Uterus (tissue), 2 donors: ENCODE data around the gene TEX261.

Source experiments
- CTCF ChIP-seq, 4 experiments: fragments of 200-600 bp in 2 of 4; fragments of 450-650 bp in 2 of 4; sonication (generic) in 2 of 4; IDR thresholded peaks; one replicate each; pipeline ENCODE4 v1.5.1; 2016 to 2019; ENCODE audit warnings: antibody characterized with exemption in 4 of 4, mild to moderate bottlenecking in 2 of 4, moderate library complexity in 1 of 4
- POLR2A ChIP-seq, 2 donors: fragments of 450-650 bp; IDR thresholded peaks; one replicate each; pipeline ENCODE4 v1.6.1; 2016; ENCODE audit warnings: antibody characterized with exemption in 2 of 2, mild to moderate bottlenecking in 1 of 2, moderate library complexity in 1 of 2

- TF ChIP-seq CTCF (IDR thresholded peaks at IDR 0.05) (peak in 3 of 4 experiments; percentile 39 to 63 (median 42)), POLR2A (IDR thresholded peaks at IDR 0.05) (no peak)
Measured at GRCh38 chr2:70984576-70985282, 9.9 kb downstream of the TEX261 start.
